Measurements from ENCODE around the gene ZNF805. TPM values are rescaled to one million over a fixed set of nuclear protein-coding genes. Genes with fewer than 3 reads are reported as not detected.

ZNF805 gene
- total RNA-seq, 1 experiment from 2014 or later, result 13.5 TPM

GRCh38 chr19:57210381-57210780 lies 30.1 kb upstream of the ZNF805 start:
- Histone ChIP-seq H3K27ac (no peak overlapping the region), H3K27me3 (ENCODE audit: insufficient read depth, low read depth) (no peaks in the 10 kb centered on the region), H3K9me3 (ENCODE audit: insufficient read depth, low read depth) (no peaks in the 10 kb centered on the region), H2AFZ (no peak overlapping the region), H3K9me2 (ENCODE audit: insufficient read depth) (no peaks in the 10 kb centered on the region), H3K4me3 (no peak overlapping the region), H3K36me3 (ENCODE audit: low read depth) (peaks cover 49% of the 10 kb centered on the region), H4K20me1 (ENCODE audit: insufficient read depth) (peaks cover 3% of the 10 kb centered on the region), H3K79me2 (ENCODE audit: low read depth) (0 out of 2 replicates have a peak, but pooled peaks cover 4% of the 10 kb centered on the region), H3K4me2 (no peak overlapping the region), H3F3A (ENCODE audit: insufficient read depth, low read depth) (0 out of 2 replicates have a peak, but pooled peaks cover 5% of the 10 kb centered on the region), H3K4me1 (replicated peaks; ENCODE audit: insufficient read depth) (no peaks in the 10 kb centered on the region)
- intact Hi-C loops (cut with micrococcal nuclease; ENCODE audit: unreplicated experiment), result no loop called here
- ChIA-PET POLR2A (ENCODE audit: unreplicated experiment) (no interaction called here), CTCF (no interaction called here)
- no peak for DNase-seq
- TF ChIP-seq, protein P1, sequence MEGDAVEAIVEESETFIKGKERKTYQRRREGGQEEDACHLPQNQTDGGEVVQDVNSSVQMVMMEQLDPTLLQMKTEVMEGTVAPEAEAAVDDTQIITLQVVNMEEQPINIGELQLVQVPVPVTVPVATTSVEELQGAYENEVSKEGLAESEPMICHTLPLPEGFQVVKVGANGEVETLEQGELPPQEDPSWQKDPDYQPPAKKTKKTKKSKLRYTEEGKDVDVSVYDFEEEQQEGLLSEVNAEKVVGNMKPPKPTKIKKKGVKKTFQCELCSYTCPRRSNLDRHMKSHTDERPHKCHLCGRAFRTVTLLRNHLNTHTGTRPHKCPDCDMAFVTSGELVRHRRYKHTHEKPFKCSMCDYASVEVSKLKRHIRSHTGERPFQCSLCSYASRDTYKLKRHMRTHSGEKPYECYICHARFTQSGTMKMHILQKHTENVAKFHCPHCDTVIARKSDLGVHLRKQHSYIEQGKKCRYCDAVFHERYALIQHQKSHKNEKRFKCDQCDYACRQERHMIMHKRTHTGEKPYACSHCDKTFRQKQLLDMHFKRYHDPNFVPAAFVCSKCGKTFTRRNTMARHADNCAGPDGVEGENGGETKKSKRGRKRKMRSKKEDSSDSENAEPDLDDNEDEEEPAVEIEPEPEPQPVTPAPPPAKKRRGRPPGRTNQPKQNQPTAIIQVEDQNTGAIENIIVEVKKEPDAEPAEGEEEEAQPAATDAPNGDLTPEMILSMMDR (conservative IDR thresholded peaks at IDR 0.05), result no peak
- no peak for TF ChIP-seq EZH2 (IDR thresholded peaks at IDR 0.05; ENCODE audit: low read depth)
- BruUV-seq (replicated peaks), result no TSS peak

- H3K36me3 ChIP-seq (ENCODE audit: low read depth), result peaks cover 43% of the 10 kb centered on the region
- intact Hi-C loops (cut with micrococcal nuclease; ENCODE audit: unreplicated experiment), result no loop called here
- H3K27ac ChIP-seq, result no peak overlapping the region
- no peak overlapping the region for H2AFZ ChIP-seq
- 0 out of 2 replicates have a peak, but pooled peaks cover 5% of the 10 kb centered on the region for H3F3A ChIP-seq (ENCODE audit: insufficient read depth, low read depth)
- H3K4me1 ChIP-seq (replicated peaks; ENCODE audit: insufficient read depth), result no peaks in the 10 kb centered on the region
- H3K9me2 ChIP-seq (ENCODE audit: insufficient read depth), result no peaks in the 10 kb centered on the region
- BruUV-seq (replicated peaks), result no TSS peak
- no peaks in the 10 kb centered on the region for H3K27me3 ChIP-seq (ENCODE audit: insufficient read depth, low read depth)
- peaks cover 15% of the 10 kb centered on the region for H4K20me1 ChIP-seq (ENCODE audit: insufficient read depth)
- no peak overlapping the region for H3K4me3 ChIP-seq
- no peak for DNase-seq
- ChIA-PET CTCF (no interaction called here), POLR2A (ENCODE audit: unreplicated experiment) (no interaction called here)
- no peaks in the 10 kb centered on the region for H3K9me3 ChIP-seq (ENCODE audit: insufficient read depth, low read depth)
- 0 out of 2 replicates have a peak, but pooled peaks cover 4% of the 10 kb centered on the region for H3K79me2 ChIP-seq (ENCODE audit: low read depth)
- TF ChIP-seq EZH2 (IDR thresholded peaks at IDR 0.05; ENCODE audit: low read depth), result no peak
- TF ChIP-seq, protein P1 (conservative IDR thresholded peaks at IDR 0.05), result no peak
- H3K4me2 ChIP-seq, result no peak overlapping the region
Measured at GRCh38 chr19:57212109-57212508, 28.3 kb upstream of the ZNF805 start.

DNA sequence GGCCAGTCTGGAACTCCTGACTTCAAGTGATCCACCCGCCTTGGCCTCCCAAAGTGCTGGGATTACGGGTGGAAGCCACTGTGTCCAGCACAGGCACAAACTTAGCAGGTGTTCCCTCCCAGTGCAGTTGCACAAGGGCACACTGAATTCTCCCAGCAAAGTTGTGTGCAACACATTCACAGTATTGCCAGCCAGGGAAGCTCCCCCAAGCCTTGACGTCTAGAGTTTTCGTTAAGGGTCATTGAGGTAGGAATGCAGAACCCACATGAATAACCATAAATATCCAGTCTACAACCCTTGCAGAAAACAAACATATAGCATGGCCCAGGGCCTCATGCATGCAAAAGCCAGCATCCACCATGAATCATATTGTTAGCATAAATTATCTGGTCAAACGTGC lies 12.9 kb upstream of the ZNF805 start:
- TF ChIP-seq, protein P1 (conservative IDR thresholded peaks at IDR 0.05), result no peak
- no peak for TF ChIP-seq EZH2 (IDR thresholded peaks at IDR 0.05; ENCODE audit: low read depth)
- ChIA-PET POLR2A (ENCODE audit: unreplicated experiment) (no interaction called here), CTCF (no interaction called here)
- intact Hi-C loops (cut with micrococcal nuclease; ENCODE audit: unreplicated experiment), result no loop called here
- no peak overlapping the region for H3K27ac ChIP-seq
- H3K36me3 ChIP-seq (ENCODE audit: low read depth), result no peaks in the 10 kb centered on the region
- no peaks in the 10 kb centered on the region for H3K4me1 ChIP-seq (replicated peaks; ENCODE audit: insufficient read depth)
- no peaks in the 10 kb centered on the region for H3K79me2 ChIP-seq (ENCODE audit: low read depth)
- H3K9me2 ChIP-seq (ENCODE audit: insufficient read depth), result no peaks in the 10 kb centered on the region
- H3F3A ChIP-seq (ENCODE audit: insufficient read depth, low read depth), result no peaks in the 10 kb centered on the region
- H3K4me2 ChIP-seq, result no peak overlapping the region
- H3K4me3 ChIP-seq, result no peak overlapping the region
- H4K20me1 ChIP-seq (ENCODE audit: insufficient read depth), result no peaks in the 10 kb centered on the region
- DNase-seq, result no peak
- no peaks in the 10 kb centered on the region for H3K9me3 ChIP-seq (ENCODE audit: insufficient read depth, low read depth)
- H2AFZ ChIP-seq, result no peak overlapping the region
- BruUV-seq (replicated peaks), result no TSS peak
- no peaks in the 10 kb centered on the region for H3K27me3 ChIP-seq (ENCODE audit: insufficient read depth, low read depth)
